Liver (tissue), 9 donors: Measurements from ENCODE around the gene RASL10A. TPM values are rescaled to one million over a fixed set of nuclear protein-coding genes. Genes with fewer than 3 reads are reported as not detected.
A peak's percentile ranks its signal among the peaks of the same experiment; 100 is the strongest.

Experiments used
- DNase-seq: peaks from one replicate; pipeline ENCODE4 v3.0.0-alpha.2; 2017; ENCODE audit warnings: low spot score
- H3K27ac ChIP-seq, 2 donors: one replicate each; pipeline ENCODE4 v1.7.0; 2013; ENCODE audit warnings: inconsistent platforms in 2 of 2, low read length in 2 of 2, control low read depth in 1 of 2, low read depth in 1 of 2, mild to moderate bottlenecking in 1 of 2
- H3K27me3 ChIP-seq, 4 donors: one replicate each; pipeline versions ENCODE4 v1.6.1 to v1.7.0; 2013; ENCODE audit warnings: low read length in 3 of 4, inconsistent platforms in 1 of 4, mild to moderate bottlenecking in 1 of 4, moderate library complexity in 1 of 4; ENCODE audit not compliant: control insufficient read depth in 4 of 4, insufficient read depth in 4 of 4
- H3K36me3 ChIP-seq, 4 donors: one replicate each; pipeline versions ENCODE4 v1.6.1 to v1.7.0; 2013; ENCODE audit warnings: low read length in 3 of 4, mild to moderate bottlenecking in 3 of 4, low read depth in 1 of 4, moderate library complexity in 1 of 4; ENCODE audit not compliant: control insufficient read depth in 4 of 4, insufficient read depth in 3 of 4
- H3K4me1 ChIP-seq, 4 donors: one replicate each; pipeline versions ENCODE4 v1.6.1 to v1.7.0; 2013; ENCODE audit warnings: low read length in 3 of 4, mild to moderate bottlenecking in 3 of 4, moderate library complexity in 1 of 4; ENCODE audit not compliant: control insufficient read depth in 4 of 4, insufficient read depth in 4 of 4
- H3K4me3 ChIP-seq, 3 donors: one replicate each; pipeline versions ENCODE4 v1.6.1 to v1.7.0; 2013; ENCODE audit warnings: low read length in 3 of 3, control low read depth in 1 of 3, low read depth in 1 of 3, mild to moderate bottlenecking in 1 of 3
- H3K9ac ChIP-seq, 2 donors: one replicate each; pipeline ENCODE4 v1.7.0; 2013; ENCODE audit warnings: low read length in 2 of 2, mild to moderate bottlenecking in 2 of 2, moderate library complexity in 2 of 2, control low read depth in 1 of 2, low read depth in 1 of 2
- H3K9me3 ChIP-seq, 4 donors: one replicate each; pipeline versions ENCODE4 v1.6.1 to v1.7.0; 2013; ENCODE audit warnings: low read length in 3 of 4; ENCODE audit not compliant: control insufficient read depth in 4 of 4
- ATF3 ChIP-seq: IDR thresholded peaks from 2 replicates; pipeline ENCODE4 v1.6.1; 2016; ENCODE audit warnings: antibody characterized with exemption
- CTCF ChIP-seq: fragments of 150-350 bp; IDR thresholded peaks from 2 replicates; pipeline ENCODE4 v1.5.1; 2017; ENCODE audit warnings: improper control_type of control experiment, low read depth, low read length; ENCODE audit not compliant: missing input control
- EGR1 ChIP-seq, 2 donors: IDR thresholded peaks; 2 replicates each; pipeline ENCODE4 v1.6.1; 2016 to 2018; ENCODE audit warnings: antibody characterized with exemption in 2 of 2, low read depth in 2 of 2
- FOXA1 ChIP-seq: IDR thresholded peaks from 2 replicates; pipeline ENCODE4 v1.6.1; 2016; ENCODE audit warnings: antibody characterized with exemption
- FOXA2 ChIP-seq: IDR thresholded peaks from 2 replicates; pipeline ENCODE4 v1.6.1; 2016; ENCODE audit warnings: antibody characterized with exemption
- GABPA ChIP-seq, 2 donors: IDR thresholded peaks in 1 of 2; conservative IDR thresholded peaks in 1 of 2; 2 replicates each; pipeline ENCODE4 v1.6.1; 2016; ENCODE audit warnings: antibody characterized with exemption in 2 of 2, mild to moderate bottlenecking in 1 of 2, moderate library complexity in 1 of 2
- HNF4A ChIP-seq, 2 donors: conservative IDR thresholded peaks; 2 replicates each; pipeline ENCODE4 v1.6.1; 2016; ENCODE audit warnings: antibody characterized with exemption in 2 of 2, mild to moderate bottlenecking in 2 of 2
- HNF4G ChIP-seq: IDR thresholded peaks from 2 replicates; pipeline ENCODE4 v1.6.1; 2016; ENCODE audit warnings: antibody characterized with exemption
- JUND ChIP-seq, 2 donors: IDR thresholded peaks; 2 replicates each; pipeline ENCODE4 v1.6.1; 2016; ENCODE audit warnings: antibody characterized with exemption in 2 of 2
- MAX ChIP-seq: IDR thresholded peaks from 2 replicates; pipeline ENCODE4 v1.6.1; 2016; ENCODE audit warnings: antibody characterized with exemption
- NR2F2 ChIP-seq: IDR thresholded peaks from 2 replicates; pipeline ENCODE4 v1.6.1; 2016; ENCODE audit warnings: antibody characterized with exemption
- RAD21 ChIP-seq, 2 donors: IDR thresholded peaks; 2 replicates each; pipeline ENCODE4 v1.6.1; 2016; ENCODE audit warnings: antibody characterized with exemption in 2 of 2, mild to moderate bottlenecking in 2 of 2
- REST ChIP-seq: IDR thresholded peaks from 2 replicates; pipeline ENCODE4 v1.6.1; 2016; ENCODE audit warnings: antibody characterized with exemption, mild to moderate bottlenecking
- RXRA ChIP-seq, 2 donors: IDR thresholded peaks; 2 replicates each; pipeline ENCODE4 v1.6.1; 2017 to 2018; ENCODE audit warnings: antibody characterized with exemption in 2 of 2, mild to moderate bottlenecking in 1 of 2
- SP1 ChIP-seq: IDR thresholded peaks from 2 replicates; pipeline ENCODE4 v1.6.1; 2018; ENCODE audit warnings: antibody characterized with exemption, mild to moderate bottlenecking
- TAF1 ChIP-seq: conservative IDR thresholded peaks from 2 replicates; pipeline ENCODE4 v1.6.1; 2016; ENCODE audit warnings: antibody characterized with exemption, mild to moderate bottlenecking
- ZBTB33 ChIP-seq: IDR thresholded peaks from 2 replicates; pipeline ENCODE4 v1.6.1; 2016; ENCODE audit warnings: antibody characterized with exemption
- WGBS: extraction: QIAGEN DNeasy Blood & Tissue Kit; methylation state at CpG from one replicate; pipeline ENCODE4 v1.1.7; 2013; 5-methylcytosine and 5-hydroxymethylcytosine counted together
- polyA plus RNA-seq, 2 donors: library from polyadenylated mRNA; stranded (reverse) in 1 of 2; unstranded in 1 of 2; fragments of 200-250 nt in 1 of 2; fragments of >200 nt in 1 of 2; fragmentation: Nextera tagmentation in 1 of 2; extraction: Ambion mirVana in 1 of 2; gene quantifications; one replicate each; pipeline versions ENCODE4 v1.2.1 to v1.2.3, GENCODE V29; 2013 to 2015
- total RNA-seq, 2 donors: library from RNA; depleted of rRNA; stranded (reverse); fragments of >200 nt; gene quantifications; one replicate each; pipeline ENCODE4 v1.2.3, GENCODE V29; 2014
- donor health status: healthy.
- donor health status: healthy.
- donor health status: healthy.
- donor health status: healthy.
- donor health status: healthy.

RASL10A gene
- total and polyA plus RNA-seq, 4 donors = 0.10 to 0.79 (median 0.47) TPM

GRCh38 chr22:29327089-29327764 is 11.7 kb upstream of the RASL10A start:
- Histone ChIP-seq H3K27ac (no peak overlapping the region), H3K4me3 (no peak overlapping the region), H3K9ac (no peak overlapping the region), H3K27me3 (no peaks in the 10 kb centered on the region), H3K9me3 (no peaks in the 10 kb centered on the region), H3K4me1 (peaks cover 0 to 6% (median 0%) of the 10 kb centered on the region in 4 donors), H3K36me3 (peaks cover 5 to 43% (median 8%) of the 10 kb centered on the region in 4 donors)
- TF ChIP-seq HNF4G (no peak), JUND (IDR thresholded peaks at IDR 0.05) (no peak), GABPA (IDR thresholded peaks at IDR 0.05 in 1 of 2, conservative IDR thresholded peaks at IDR 0.05 in 1 of 2) (no peak), FOXA2 (no peak), SP1 (no peak), TAF1 (no peak), REST (no peak), RXRA (IDR thresholded peaks at IDR 0.05) (peak; percentile 14 to 45), CTCF (no peak), MAX (no peak), RAD21 (IDR thresholded peaks at IDR 0.05) (no peak), ZBTB33 (no peak), NR2F2 (peak; percentile 51), ATF3 (no peak), FOXA1 (no peak)
- DNase-seq = no peak
- WGBS = 84% methylated on average over 15 of the region's 15 CpGs

GRCh38 chr22:29326481-29326880 is 11.0 kb upstream of the RASL10A start:
- WGBS = 93% methylated on average over 10 of the region's 10 CpGs
- TF ChIP-seq ZBTB33 (no peak), HNF4A (conservative IDR thresholded peaks at IDR 0.05) (no peak), EGR1 (IDR thresholded peaks at IDR 0.05; ENCODE audit: low read depth in 2 of 2) (no peak), REST (no peak), MAX (no peak), RXRA (IDR thresholded peaks at IDR 0.05) (no peak)

More at GRCh38 chr22:29326481-29326880, 11.0 kb upstream of the RASL10A start:
- Histone ChIP-seq H3K9ac (no peak overlapping the region), H3K4me1 (peaks cover 0 to 6% (median 0%) of the 10 kb centered on the region in 4 donors), H3K36me3 (peaks cover 3 to 43% (median 8%) of the 10 kb centered on the region in 4 donors), H3K27me3 (no peaks in the 10 kb centered on the region), H3K4me3 (no peak overlapping the region), H3K27ac (no peak overlapping the region), H3K9me3 (no peaks in the 10 kb centered on the region)
- no peak for DNase-seq
